Measurements from ENCODE around the gene MGAT2.
"Not testable (repeated sequence)": the region's sequence is repeated elsewhere in the genome, so short reads cannot be mapped to it uniquely, and the experiment has no call there.

GRCh38 chr14:49657500-49657899, 36.9 kb downstream of the MGAT2 start:
- not testable (repeated sequence) for TF ChIP-seq CTCF (IDR thresholded peaks at IDR 0.05; ENCODE audit: low read depth, low read length, poor library complexity, severe bottlenecking); EZH2phosphoT487 (IDR thresholded peaks at IDR 0.05; ENCODE audit: borderline replicate concordance, low read length)

Measured in DOHH2 (cell line).